Neural cell (in vitro differentiated cells): ENCODE data around the gene JADE1. TPM values are rescaled to one million over a fixed set of nuclear protein-coding genes. Genes with fewer than 3 reads are reported as not detected.
A peak's percentile ranks its signal among the peaks of the same experiment; 100 is the strongest.

ENCODE experiments used
- H2AFZ ChIP-seq: fragments of 200-600, 300-800 bp; sonication (generic), shearing (Covaris generic); 2 replicates; pipeline ENCODE4 v1.6.0; 2014; ENCODE audit warnings: low read depth, mild to moderate bottlenecking, antibody characterized with exemption, low read length, moderate library complexity
- H3F3A ChIP-seq: fragments of 200-600 bp; shearing (Covaris generic); 2 replicates; pipeline ENCODE4 v1.6.1; 2016; ENCODE audit warnings: mild to moderate bottlenecking, moderate library complexity, mixed read lengths, antibody characterized with exemption, low read length; ENCODE audit not compliant: insufficient read depth, poor library complexity, severe bottlenecking
- H3K27ac ChIP-seq: fragments of 200-600, 300-800 bp; sonication (generic), shearing (Covaris generic); 2 replicates; pipeline ENCODE4 v1.5.1; 2014; ENCODE audit warnings: mild to moderate bottlenecking, low read length, moderate library complexity
- H3K27me3 ChIP-seq: fragments of 300-800, 200-600 bp; sonication (generic), shearing (Covaris generic); 2 replicates; pipeline ENCODE4 v1.6.0; 2014; ENCODE audit warnings: mild to moderate bottlenecking, low read depth, low read length, moderate library complexity; ENCODE audit not compliant: insufficient read depth
- H3K36me3 ChIP-seq: fragments of 300-800, 200-600 bp; sonication (generic), shearing (Covaris generic); 2 replicates; pipeline ENCODE4 v1.5.1; 2014; ENCODE audit warnings: mild to moderate bottlenecking, antibody characterized with exemption, low read length, moderate library complexity; ENCODE audit not compliant: insufficient read depth
- H3K4me2 ChIP-seq: fragments of 300-800, 200-600 bp; sonication (generic), shearing (Covaris generic); 2 replicates; pipeline ENCODE4 v1.6.0; 2014; ENCODE audit warnings: mild to moderate bottlenecking, low read length
- H3K4me3 ChIP-seq: fragments of 300-800, 200-600 bp; sonication (generic), shearing (Covaris generic); 2 replicates; pipeline ENCODE4 v1.5.1; 2014; ENCODE audit warnings: mild to moderate bottlenecking, low read length, moderate library complexity
- H3K79me2 ChIP-seq: fragments of 200-600 bp; shearing (Covaris generic); replicated peaks from 2 replicates; pipeline ENCODE4 v1.6.0; 2014; ENCODE audit warnings: mild to moderate bottlenecking, low read length, moderate library complexity; ENCODE audit not compliant: insufficient read depth
- H3K9ac ChIP-seq: fragments of 300-800, 200-600 bp; sonication (generic), shearing (Covaris generic); 2 replicates; pipeline ENCODE4 v1.6.1; 2016; ENCODE audit warnings: mild to moderate bottlenecking, low read length, mixed read lengths
- H3K9me2 ChIP-seq: fragments of 200-600 bp; shearing (Covaris generic); 2 replicates; pipeline ENCODE4 v1.6.1; 2016; ENCODE audit warnings: mild to moderate bottlenecking, low read length, mixed read lengths; ENCODE audit not compliant: insufficient read depth
- H3K9me3 ChIP-seq: fragments of 200-600, 300-800 bp; sonication (generic), shearing (Covaris generic); 2 replicates; pipeline ENCODE4 v1.6.1; 2016; ENCODE audit warnings: mild to moderate bottlenecking, mixed run types, low read length, moderate library complexity, mixed read lengths
- H4K20me1 ChIP-seq: fragments of 200-600 bp; shearing (Covaris generic); 2 replicates; pipeline ENCODE4 v1.6.1; 2016; ENCODE audit warnings: mild to moderate bottlenecking, mixed run types; ENCODE audit not compliant: insufficient read depth
- CTCF ChIP-seq: fragments of 450-650 bp; IDR thresholded peaks from 2 replicates; pipeline ENCODE4 v1.5.1; 2014; ENCODE audit warnings: antibody characterized with exemption, mild to moderate bottlenecking, moderate library complexity; ENCODE audit not compliant: poor library complexity, severe bottlenecking
- EP300 ChIP-seq: fragments of 450-650 bp; conservative IDR thresholded peaks from 2 replicates; pipeline ENCODE4 v1.6.1; 2014; ENCODE audit warnings: antibody characterized with exemption, mild to moderate bottlenecking, moderate library complexity; ENCODE audit not compliant: poor library complexity, severe bottlenecking
- EZH2 ChIP-seq: fragments of 200-600, 300-800 bp; shearing (Covaris generic), sonication (generic); IDR thresholded peaks from 2 replicates; pipeline ENCODE4 v1.6.1; 2014; ENCODE audit warnings: antibody characterized with exemption, low read length, borderline replicate concordance, mild to moderate bottlenecking; ENCODE audit not compliant: insufficient read depth, poor library complexity, severe bottlenecking
- MXI1 ChIP-seq: fragments of 450-650 bp; conservative IDR thresholded peaks from 2 replicates; pipeline ENCODE4 v1.6.1; 2014; ENCODE audit warnings: antibody characterized with exemption, mild to moderate bottlenecking; ENCODE audit not compliant: poor library complexity, severe bottlenecking
- POLR2AphosphoS5 ChIP-seq: IDR thresholded peaks from 2 replicates; pipeline ENCODE4 v1.6.1; 2012
- RAD21 ChIP-seq: fragments of 450-650 bp; conservative IDR thresholded peaks from 2 replicates; pipeline ENCODE4 v1.6.1; 2014; ENCODE audit warnings: antibody characterized with exemption, mild to moderate bottlenecking, moderate library complexity
- SMC3 ChIP-seq: fragments of 450-650 bp; conservative IDR thresholded peaks from 2 replicates; pipeline ENCODE4 v1.6.1; 2014; ENCODE audit warnings: antibody characterized with exemption, mild to moderate bottlenecking, moderate library complexity; ENCODE audit not compliant: poor library complexity
- TAF1 ChIP-seq: IDR thresholded peaks from 2 replicates; pipeline ENCODE4 v1.6.1; 2012; ENCODE audit warnings: low read depth
- polyA plus RNA-seq: library from polyadenylated mRNA; depleted of rRNA; stranded (reverse); fragments of >200 nt; gene quantifications from 2 replicates; pipeline ENCODE4 v1.2.3, GENCODE V29; 2014
- TF ChIP-seq, protein P1 (sequence below): IDR thresholded peaks from 2 replicates; pipeline ENCODE4 v1.6.1; 2012; ENCODE audit warnings: borderline replicate concordance

JADE1 gene
- polyA plus RNA-seq, 1 donor from 2014 or later: 14.5 TPM

DNA sequence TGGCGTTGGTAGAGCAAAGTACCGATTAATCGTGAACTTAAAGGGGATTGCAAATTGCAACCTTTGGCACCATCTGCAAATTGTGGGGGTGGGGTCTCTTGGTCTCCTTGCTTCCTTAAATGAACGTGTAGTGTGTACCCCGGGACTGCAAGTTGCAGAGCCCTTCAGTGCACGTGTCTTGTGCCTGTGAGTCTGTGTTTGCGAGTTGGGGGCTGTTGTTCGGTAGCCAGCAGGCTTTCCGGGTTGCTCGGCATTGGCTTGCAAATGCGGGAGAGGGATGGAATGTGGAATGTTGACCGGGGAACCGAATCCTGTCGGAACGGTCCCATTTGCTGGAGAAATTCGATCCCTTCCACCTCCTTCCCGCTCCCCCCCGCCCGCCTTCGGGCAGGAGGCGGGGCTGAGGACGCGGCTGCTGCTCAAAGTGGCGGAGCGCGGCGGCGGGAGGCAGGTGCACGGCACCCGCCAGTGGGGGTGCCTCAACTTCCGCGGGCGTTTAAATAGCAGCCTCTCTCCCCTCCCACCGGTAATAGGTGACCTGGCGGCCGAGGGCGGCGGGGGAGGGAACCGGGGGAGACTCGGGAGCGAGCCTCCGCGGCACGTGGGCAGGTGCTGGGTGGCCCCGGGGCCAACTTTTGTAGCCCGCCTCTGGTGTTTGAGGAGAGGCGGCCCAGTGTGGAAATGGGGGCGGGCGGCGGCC, 1.5 kb downstream of the JADE1 start:
- Histone ChIP-seq H3K4me2 (peak overlapping the region; percentile 78), H3K27ac (peak overlapping the region; percentile 76), H3K9me3 (no peaks in the 10 kb centered on the region), H4K20me1 (no peaks in the 10 kb centered on the region), H3K27me3 (no peaks in the 10 kb centered on the region), H3K9me2 (no peaks in the 10 kb centered on the region), H3K4me3 (peak overlapping the region; percentile 88), H3K36me3 (no peaks in the 10 kb centered on the region), H2AFZ (peak overlapping the region; percentile 45), H3F3A (peaks cover 6% of the 10 kb centered on the region), H3K9ac (peak overlapping the region; percentile 60), H3K79me2 (peaks cover 22% of the 10 kb centered on the region)
- TF ChIP-seq MXI1 (peak; percentile 93), POLR2AphosphoS5 (peak; percentile 9), EP300 (no peak), EZH2 (no peak), RAD21 (peak; percentile 31), SMC3 (peak; percentile 26), CTCF (no peak), TAF1 (no peak)
- TF ChIP-seq, protein P1, sequence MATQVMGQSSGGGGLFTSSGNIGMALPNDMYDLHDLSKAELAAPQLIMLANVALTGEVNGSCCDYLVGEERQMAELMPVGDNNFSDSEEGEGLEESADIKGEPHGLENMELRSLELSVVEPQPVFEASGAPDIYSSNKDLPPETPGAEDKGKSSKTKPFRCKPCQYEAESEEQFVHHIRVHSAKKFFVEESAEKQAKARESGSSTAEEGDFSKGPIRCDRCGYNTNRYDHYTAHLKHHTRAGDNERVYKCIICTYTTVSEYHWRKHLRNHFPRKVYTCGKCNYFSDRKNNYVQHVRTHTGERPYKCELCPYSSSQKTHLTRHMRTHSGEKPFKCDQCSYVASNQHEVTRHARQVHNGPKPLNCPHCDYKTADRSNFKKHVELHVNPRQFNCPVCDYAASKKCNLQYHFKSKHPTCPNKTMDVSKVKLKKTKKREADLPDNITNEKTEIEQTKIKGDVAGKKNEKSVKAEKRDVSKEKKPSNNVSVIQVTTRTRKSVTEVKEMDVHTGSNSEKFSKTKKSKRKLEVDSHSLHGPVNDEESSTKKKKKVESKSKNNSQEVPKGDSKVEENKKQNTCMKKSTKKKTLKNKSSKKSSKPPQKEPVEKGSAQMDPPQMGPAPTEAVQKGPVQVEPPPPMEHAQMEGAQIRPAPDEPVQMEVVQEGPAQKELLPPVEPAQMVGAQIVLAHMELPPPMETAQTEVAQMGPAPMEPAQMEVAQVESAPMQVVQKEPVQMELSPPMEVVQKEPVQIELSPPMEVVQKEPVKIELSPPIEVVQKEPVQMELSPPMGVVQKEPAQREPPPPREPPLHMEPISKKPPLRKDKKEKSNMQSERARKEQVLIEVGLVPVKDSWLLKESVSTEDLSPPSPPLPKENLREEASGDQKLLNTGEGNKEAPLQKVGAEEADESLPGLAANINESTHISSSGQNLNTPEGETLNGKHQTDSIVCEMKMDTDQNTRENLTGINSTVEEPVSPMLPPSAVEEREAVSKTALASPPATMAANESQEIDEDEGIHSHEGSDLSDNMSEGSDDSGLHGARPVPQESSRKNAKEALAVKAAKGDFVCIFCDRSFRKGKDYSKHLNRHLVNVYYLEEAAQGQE: no peak

DNA sequence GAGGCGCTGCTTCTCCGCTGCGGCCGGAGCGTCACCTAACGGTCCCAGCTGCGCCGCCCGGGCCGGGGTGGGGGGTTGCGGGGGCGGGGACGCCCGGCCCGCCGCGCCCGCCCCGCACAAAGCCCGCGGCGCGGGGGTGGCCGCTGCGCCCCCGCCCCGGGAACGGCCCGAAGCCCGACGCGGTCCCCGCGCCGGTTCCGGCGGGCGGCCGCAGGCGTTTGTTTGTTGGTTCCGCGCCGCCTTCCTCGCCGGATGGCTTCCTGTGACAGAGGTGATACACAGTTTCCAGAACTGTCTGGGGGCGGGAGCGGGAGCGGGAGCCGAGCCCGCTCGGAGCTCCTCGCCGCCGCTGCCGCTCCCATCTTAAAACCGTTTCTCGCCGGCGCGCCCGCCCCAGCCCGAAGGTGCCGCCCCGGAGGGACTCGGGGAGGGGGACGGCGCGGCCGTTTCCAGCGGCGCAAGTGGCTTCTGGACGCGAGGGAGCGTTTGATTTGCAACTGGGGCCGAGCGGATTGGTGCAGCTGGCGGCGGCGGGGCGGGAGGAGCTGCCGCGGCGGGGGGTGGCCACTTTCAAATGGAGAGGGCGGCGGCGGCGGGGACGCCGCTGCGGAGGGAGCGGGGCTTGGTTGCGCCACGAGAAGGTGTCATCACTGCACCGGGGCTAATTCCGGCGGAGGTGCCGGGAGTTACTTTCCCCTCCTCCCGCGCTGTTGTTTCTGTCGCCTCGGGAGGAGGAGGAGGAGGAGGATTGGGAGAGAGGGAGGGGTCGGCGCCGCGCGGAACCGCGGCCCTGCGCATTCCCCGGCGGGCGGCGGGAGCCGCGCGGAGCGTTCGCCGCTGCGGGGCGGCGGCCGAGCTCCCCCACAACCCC, 2.3 kb downstream of the JADE1 start:
- H3K9me2 ChIP-seq: no peaks in the 10 kb centered on the region
- H3K4me3 ChIP-seq: peak overlapping the region; percentile 88
- no peaks in the 10 kb centered on the region for H3K36me3 ChIP-seq
- H2AFZ ChIP-seq: peak overlapping the region; percentile 73
- no peaks in the 10 kb centered on the region for H4K20me1 ChIP-seq
- peak overlapping the region; percentile 62 for H3K27ac ChIP-seq
- no peaks in the 10 kb centered on the region for H3K9me3 ChIP-seq
- H3K79me2 ChIP-seq: peaks cover 30% of the 10 kb centered on the region
- no peak overlapping the region for H3K4me2 ChIP-seq
- H3F3A ChIP-seq: peaks cover 6% of the 10 kb centered on the region
- H3K27me3 ChIP-seq: no peaks in the 10 kb centered on the region
- TF ChIP-seq EP300: peak; percentile 13
- peak; percentile 55 for TF ChIP-seq POLR2AphosphoS5
- TF ChIP-seq EZH2: no peak
- TF ChIP-seq TAF1: peak; percentile 21
- peak overlapping the region; percentile 75 for H3K9ac ChIP-seq
